DND-41 (cell line): ENCODE measurements around the gene WLS.
A peak's percentile ranks its signal among the peaks of the same experiment; 100 is the strongest.

ENCODE experiments used
- ATAC-seq: fragments of 200-7000 bp; cut with Tn5 transposase; 3 replicates; pipeline ENCODE4 v1.9.1; 2021; ENCODE audit warnings: low read depth; ENCODE audit not compliant: insufficient read depth
- DNase-seq: peaks from one replicate; pipeline ENCODE4 v3.0.0-alpha.2; 2020
- H2AFZ ChIP-seq: 2 replicates; pipeline ENCODE4 v1.6.0; 2012; ENCODE audit warnings: low read depth, low read length
- H3K27ac ChIP-seq: 2 replicates; pipeline ENCODE4 v1.5.1; 2012; ENCODE audit warnings: low read length, inconsistent platforms
- H3K27me3 ChIP-seq: fragments of 200-600 bp; sonication (generic); 2 replicates; pipeline ENCODE4 v1.6.0; 2012; ENCODE audit warnings: low read length, mild to moderate bottlenecking, inconsistent platforms; ENCODE audit not compliant: insufficient read depth, poor library complexity
- H3K36me3 ChIP-seq: 2 replicates; pipeline ENCODE4 v1.5.1; 2012; ENCODE audit warnings: low read length, inconsistent platforms; ENCODE audit not compliant: insufficient read depth
- H3K4me1 ChIP-seq: 2 replicates; pipeline ENCODE4 v1.5.1; 2012; ENCODE audit warnings: mild to moderate bottlenecking, low read length; ENCODE audit not compliant: insufficient read depth
- H3K4me2 ChIP-seq: 2 replicates; pipeline ENCODE4 v1.6.0; 2012; ENCODE audit warnings: mild to moderate bottlenecking, moderate library complexity, low read length, inconsistent platforms; ENCODE audit not compliant: insufficient read depth
- H3K4me3 ChIP-seq, 2 experiments: fragments of 200-600 bp in 1 of 2; shearing (Covaris generic) in 1 of 2; 2 replicates each; pipeline ENCODE4 v1.5.1; 2012 to 2016; ENCODE audit warnings: inconsistent platforms in 2 of 2, low read length in 2 of 2, mild to moderate bottlenecking in 2 of 2, low read depth in 1 of 2, moderate library complexity in 1 of 2
- H3K79me2 ChIP-seq: 2 replicates; pipeline ENCODE4 v1.6.0; 2012; ENCODE audit warnings: low read length, inconsistent platforms; ENCODE audit not compliant: insufficient read depth
- H3K9ac ChIP-seq: 2 replicates; pipeline ENCODE4 v1.6.0; 2012; ENCODE audit warnings: low read depth, mild to moderate bottlenecking, inconsistent platforms, low read length, moderate library complexity
- H3K9me3 ChIP-seq: 2 replicates; pipeline ENCODE4 v1.5.1; 2012; ENCODE audit warnings: low read length, moderate library complexity, mild to moderate bottlenecking, inconsistent platforms; ENCODE audit not compliant: insufficient read depth, severe bottlenecking
- H4K20me1 ChIP-seq: 2 replicates; pipeline ENCODE4 v1.6.0; 2012; ENCODE audit warnings: low read length; ENCODE audit not compliant: insufficient read depth
- EZH2 ChIP-seq: IDR thresholded peaks from 3 replicates; pipeline ENCODE4 v1.6.1; 2012; ENCODE audit warnings: borderline replicate concordance, low read depth, mild to moderate bottlenecking, moderate library complexity, low read length, inconsistent platforms; ENCODE audit not compliant: severe bottlenecking
- TF ChIP-seq, protein P1 (sequence below): IDR thresholded peaks from 2 replicates; pipeline ENCODE4 v1.5.1; 2012; ENCODE audit warnings: borderline replicate concordance, low read length, moderate library complexity, mild to moderate bottlenecking; ENCODE audit not compliant: poor library complexity, severe bottlenecking; ENCODE audit errors: extremely low read depth

The WLS gene

GRCh38 chr1:68117416-68117815 is 114.9 kb downstream of the WLS start:
- Histone ChIP-seq H3K4me1 (0 out of 2 replicates have a peak, but pooled peaks cover 4% of the 10 kb centered on the region), H4K20me1 (no peaks in the 10 kb centered on the region), H3K79me2 (no peaks in the 10 kb centered on the region), H3K4me3 (no peak overlapping the region), H3K36me3 (no peaks in the 10 kb centered on the region), H2AFZ (no peak overlapping the region), H3K4me2 (no peak overlapping the region), H3K9me3 (no peaks in the 10 kb centered on the region), H3K27me3 (no peaks in the 10 kb centered on the region), H3K9ac (no peak overlapping the region), H3K27ac (no peak overlapping the region)
- ATAC-seq (no peak), DNase-seq (no peak)
- TF ChIP-seq, protein P1, sequence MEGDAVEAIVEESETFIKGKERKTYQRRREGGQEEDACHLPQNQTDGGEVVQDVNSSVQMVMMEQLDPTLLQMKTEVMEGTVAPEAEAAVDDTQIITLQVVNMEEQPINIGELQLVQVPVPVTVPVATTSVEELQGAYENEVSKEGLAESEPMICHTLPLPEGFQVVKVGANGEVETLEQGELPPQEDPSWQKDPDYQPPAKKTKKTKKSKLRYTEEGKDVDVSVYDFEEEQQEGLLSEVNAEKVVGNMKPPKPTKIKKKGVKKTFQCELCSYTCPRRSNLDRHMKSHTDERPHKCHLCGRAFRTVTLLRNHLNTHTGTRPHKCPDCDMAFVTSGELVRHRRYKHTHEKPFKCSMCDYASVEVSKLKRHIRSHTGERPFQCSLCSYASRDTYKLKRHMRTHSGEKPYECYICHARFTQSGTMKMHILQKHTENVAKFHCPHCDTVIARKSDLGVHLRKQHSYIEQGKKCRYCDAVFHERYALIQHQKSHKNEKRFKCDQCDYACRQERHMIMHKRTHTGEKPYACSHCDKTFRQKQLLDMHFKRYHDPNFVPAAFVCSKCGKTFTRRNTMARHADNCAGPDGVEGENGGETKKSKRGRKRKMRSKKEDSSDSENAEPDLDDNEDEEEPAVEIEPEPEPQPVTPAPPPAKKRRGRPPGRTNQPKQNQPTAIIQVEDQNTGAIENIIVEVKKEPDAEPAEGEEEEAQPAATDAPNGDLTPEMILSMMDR: no peak
- no peak for TF ChIP-seq EZH2

DNA sequence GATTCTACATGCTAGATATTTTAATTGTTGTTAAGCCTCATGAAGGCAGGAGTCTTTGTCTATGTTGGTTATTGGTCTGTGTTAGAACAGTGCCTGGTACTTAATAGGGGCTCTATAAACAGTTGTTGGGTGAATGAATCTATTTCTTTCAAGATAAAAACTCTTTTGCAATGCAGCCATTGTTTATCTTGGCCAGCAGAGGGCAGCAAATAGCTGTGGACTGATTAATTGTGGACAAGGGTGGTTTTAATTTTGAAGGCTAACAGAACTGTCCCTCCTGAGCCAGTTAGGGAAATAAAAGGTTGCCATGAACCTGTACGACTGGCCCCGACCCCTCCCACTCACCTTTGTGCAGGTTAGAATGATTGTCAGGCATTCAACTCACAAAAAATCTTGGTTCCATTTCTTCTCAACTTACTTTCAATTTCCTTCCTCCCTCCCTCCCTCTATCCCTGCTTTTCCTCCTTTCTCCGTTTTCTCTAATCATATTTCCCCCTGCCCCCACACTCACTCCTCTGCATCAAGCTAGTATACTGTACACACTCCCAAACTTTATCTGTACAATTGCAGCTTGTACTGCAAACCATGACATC is 115.6 kb downstream of the WLS start:
- Histone ChIP-seq H4K20me1 (no peaks in the 10 kb centered on the region), H3K79me2 (no peaks in the 10 kb centered on the region), H3K4me1 (0 out of 2 replicates have a peak, but pooled peaks cover 4% of the 10 kb centered on the region), H3K4me2 (peak overlapping the region; percentile 54), H3K27ac (no peak overlapping the region), H2AFZ (peak overlapping the region; percentile 41; the same call in 1 of the 2 replicates), H3K9me3 (no peaks in the 10 kb centered on the region), H3K36me3 (no peaks in the 10 kb centered on the region), H3K9ac (no peak overlapping the region), H3K4me3 (peak overlapping the region in 1 of 2 experiments; percentile 22; a peak in 1 of 4 replicates), H3K27me3 (peaks cover 5% of the 10 kb centered on the region)
- ATAC-seq (peak; percentile 37; the same call in 1 of the 3 replicates), DNase-seq (peak; percentile 37)
- TF ChIP-seq, protein P1: peak; percentile 91
- no peak for TF ChIP-seq EZH2

DNA sequence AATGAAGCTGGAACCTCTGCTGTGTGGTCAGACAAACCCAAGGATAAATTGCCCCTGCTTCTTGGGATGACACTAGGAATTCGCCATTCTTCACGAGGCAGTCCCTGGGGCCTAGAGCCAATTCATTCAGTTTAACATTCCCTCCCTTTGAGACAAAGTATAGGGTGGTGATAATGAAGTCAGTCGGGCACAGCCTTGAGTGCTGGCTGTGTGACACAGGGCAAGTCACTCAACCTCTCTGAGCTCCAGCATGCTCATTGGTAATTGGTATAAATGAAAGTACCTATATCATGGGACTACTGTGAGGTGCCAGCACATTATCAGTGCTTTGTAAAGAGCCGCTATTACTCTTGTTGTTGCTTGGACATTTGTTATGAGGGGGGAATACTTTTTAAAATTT is 117.0 kb downstream of the WLS start:
- no peak for ATAC-seq
- H3K79me2 ChIP-seq: no peaks in the 10 kb centered on the region
- H2AFZ ChIP-seq: no peak overlapping the region
- 0 out of 2 replicates have a peak, but pooled peaks cover 4% of the 10 kb centered on the region for H3K4me1 ChIP-seq
- H3K27me3 ChIP-seq: peaks cover 9% of the 10 kb centered on the region
- H3K4me3 ChIP-seq: no peak overlapping the region
- H3K9me3 ChIP-seq: no peaks in the 10 kb centered on the region
- TF ChIP-seq, protein P1: no peak
- no peak for TF ChIP-seq EZH2
- no peak for DNase-seq
- H3K4me2 ChIP-seq: no peak overlapping the region
- no peaks in the 10 kb centered on the region for H4K20me1 ChIP-seq
- no peak overlapping the region for H3K9ac ChIP-seq
- no peaks in the 10 kb centered on the region for H3K36me3 ChIP-seq
- no peak overlapping the region for H3K27ac ChIP-seq
